COLO668 (cell line): ENCODE data around the gene FGF16.
"Not testable (repeated sequence)": the region's sequence is repeated elsewhere in the genome, so short reads cannot be mapped to it uniquely, and the experiment has no call there.

ENCODE experiments used
- DNase-seq: peaks from one replicate; lab custom pipeline; 2025; ENCODE audit not compliant: unreplicated experiment; lab: John Stamatoyannopoulos, UW

The FGF16 gene

GRCh38 chrX:77446029-77446585 lies 1.1 kb upstream of the FGF16 start:
- DNase-seq, result no peak

GRCh38 chrX:77447653-77448569 lies 722 bp downstream of the FGF16 start:
- DNase-seq, result no peak

- no peak for DNase-seq
Observed at GRCh38 chrX:77450415-77450814, 3.2 kb downstream of the FGF16 start.

GRCh38 chrX:77450996-77451395 lies 3.8 kb downstream of the FGF16 start:
- no peak for DNase-seq

GRCh38 chrX:77453190-77453589 lies 6.0 kb downstream of the FGF16 start:
- DNase-seq, result no peak

- no peak for DNase-seq
Observed at GRCh38 chrX:77455437-77455836, 8.2 kb downstream of the FGF16 start.

GRCh38 chrX:77484045-77484444 lies 36.9 kb downstream of the FGF16 start:
- DNase-seq, result no peak

- DNase-seq, result peak; percentile 0
Observed at GRCh38 chrX:77493677-77494553, 46.7 kb downstream of the FGF16 start.

- not testable (repeated sequence) for DNase-seq
Observed at GRCh38 chrX:77500164-77500563, 53.0 kb downstream of the FGF16 start.

GRCh38 chrX:77502951-77503525 lies 55.8 kb downstream of the FGF16 start:
- no peak for DNase-seq

- DNase-seq, result no peak
Observed at GRCh38 chrX:77505227-77505626, 58.0 kb downstream of the FGF16 start.
